ENCODE measurements around the gene MCTP2. TPM values are rescaled to one million over a fixed set of nuclear protein-coding genes. Genes with fewer than 3 reads are reported as not detected.

MCTP2 gene
- total RNA-seq, 4 donors from 2014 or later, result 12.0 to 18.3 (median 15.2) TPM

DNA sequence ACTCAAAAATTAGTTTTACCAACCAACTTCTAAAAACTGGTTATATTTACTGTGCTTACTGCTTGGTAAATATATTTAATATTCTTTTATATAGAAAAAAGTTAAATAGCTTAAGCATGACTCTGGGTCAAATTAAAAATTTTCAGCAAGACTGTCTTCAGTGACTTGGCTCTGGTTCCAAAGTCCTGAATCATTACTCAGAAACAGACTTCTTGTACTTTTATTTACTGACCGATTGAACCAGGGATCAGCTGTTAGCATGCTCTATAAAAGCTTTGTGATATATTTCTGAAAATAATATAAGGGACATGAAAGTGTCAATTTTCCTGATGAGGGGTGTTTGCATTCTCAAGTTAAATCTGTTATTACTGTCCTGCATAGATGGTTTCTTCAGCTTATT lies 164.3 kb downstream of the MCTP2 start:
- 21 to 24% methylated on average over 1 of the region's 1 CpG for WGBS, 2 donors
- H3K4me1 ChIP-seq, result peaks cover 0 to 14% (median 0%) of the 10 kb centered on the region in 4 donors
- H3K27me3 ChIP-seq, result no peaks in the 10 kb centered on the region
- H3K36me3 ChIP-seq, result no peaks in the 10 kb centered on the region
- no peak overlapping the region for H3K27ac ChIP-seq
- no peak overlapping the region for H3K4me3 ChIP-seq
- TF ChIP-seq, protein P1, sequence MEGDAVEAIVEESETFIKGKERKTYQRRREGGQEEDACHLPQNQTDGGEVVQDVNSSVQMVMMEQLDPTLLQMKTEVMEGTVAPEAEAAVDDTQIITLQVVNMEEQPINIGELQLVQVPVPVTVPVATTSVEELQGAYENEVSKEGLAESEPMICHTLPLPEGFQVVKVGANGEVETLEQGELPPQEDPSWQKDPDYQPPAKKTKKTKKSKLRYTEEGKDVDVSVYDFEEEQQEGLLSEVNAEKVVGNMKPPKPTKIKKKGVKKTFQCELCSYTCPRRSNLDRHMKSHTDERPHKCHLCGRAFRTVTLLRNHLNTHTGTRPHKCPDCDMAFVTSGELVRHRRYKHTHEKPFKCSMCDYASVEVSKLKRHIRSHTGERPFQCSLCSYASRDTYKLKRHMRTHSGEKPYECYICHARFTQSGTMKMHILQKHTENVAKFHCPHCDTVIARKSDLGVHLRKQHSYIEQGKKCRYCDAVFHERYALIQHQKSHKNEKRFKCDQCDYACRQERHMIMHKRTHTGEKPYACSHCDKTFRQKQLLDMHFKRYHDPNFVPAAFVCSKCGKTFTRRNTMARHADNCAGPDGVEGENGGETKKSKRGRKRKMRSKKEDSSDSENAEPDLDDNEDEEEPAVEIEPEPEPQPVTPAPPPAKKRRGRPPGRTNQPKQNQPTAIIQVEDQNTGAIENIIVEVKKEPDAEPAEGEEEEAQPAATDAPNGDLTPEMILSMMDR (IDR thresholded peaks at IDR 0.05), result no peak
- no peak for TF ChIP-seq EP300 (IDR thresholded peaks at IDR 0.05)
- TF ChIP-seq POLR2A (IDR thresholded peaks at IDR 0.05), result no peak
- no peak for DNase-seq (ENCODE audit: low spot score in 2 of 2)
- H3K9me3 ChIP-seq, result no peaks in the 10 kb centered on the region

DNA sequence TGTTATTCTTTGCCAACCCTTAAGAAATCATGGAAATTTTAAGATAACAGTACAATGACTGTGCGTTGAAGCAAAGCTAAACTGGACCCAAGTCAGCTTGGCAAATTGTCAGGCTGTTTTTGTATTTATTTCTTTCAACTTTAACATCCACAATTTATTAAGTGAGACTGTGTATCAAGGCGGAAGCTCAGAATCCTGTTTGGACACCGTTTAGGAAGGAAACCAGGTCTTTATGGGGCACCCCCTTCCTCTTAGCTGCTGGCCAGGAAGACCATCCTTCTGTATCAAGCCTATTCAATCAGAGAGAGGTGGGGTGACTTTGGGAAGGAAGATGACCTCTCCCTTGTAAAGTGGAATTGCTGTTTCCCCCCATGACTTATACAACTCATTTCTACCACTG lies 166.0 kb downstream of the MCTP2 start:
- H3K27ac ChIP-seq, result no peak overlapping the region
- peaks cover 0 to 22% (median 0%) of the 10 kb centered on the region in 4 donors for H3K4me1 ChIP-seq
- no peak overlapping the region for H3K4me3 ChIP-seq
- no peak for DNase-seq (ENCODE audit: low spot score in 2 of 2)
- H3K36me3 ChIP-seq, result no peaks in the 10 kb centered on the region
- WGBS, 2 donors, result 70 to 74% methylated on average over 3 of the region's 3 CpGs
- H3K9me3 ChIP-seq, result no peaks in the 10 kb centered on the region
- H3K27me3 ChIP-seq, result no peaks in the 10 kb centered on the region
- TF ChIP-seq POLR2A (IDR thresholded peaks at IDR 0.05) (no peak), EP300 (IDR thresholded peaks at IDR 0.05) (no peak)
- TF ChIP-seq, protein P1 (IDR thresholded peaks at IDR 0.05), result no peak

DNA sequence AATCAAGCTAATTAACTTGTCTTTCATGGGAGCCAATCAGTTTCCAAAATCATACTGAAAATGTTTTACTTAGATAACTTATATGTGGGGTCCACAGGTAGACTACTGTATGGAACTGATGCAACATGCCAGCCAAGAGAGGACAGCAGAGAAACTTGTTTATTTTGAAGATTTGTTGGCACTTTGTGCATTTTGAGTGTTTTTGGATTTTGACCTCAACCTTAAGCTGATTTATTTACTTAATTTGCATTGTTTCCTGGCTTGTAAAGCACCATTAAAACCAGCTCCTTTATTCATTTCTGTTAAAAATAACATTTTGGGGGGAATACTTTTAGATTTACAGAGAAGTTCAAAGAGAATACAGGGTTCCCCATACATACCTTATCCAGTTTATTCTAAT lies 166.6 kb downstream of the MCTP2 start:
- no peak for DNase-seq (ENCODE audit: low spot score in 2 of 2)

DNA sequence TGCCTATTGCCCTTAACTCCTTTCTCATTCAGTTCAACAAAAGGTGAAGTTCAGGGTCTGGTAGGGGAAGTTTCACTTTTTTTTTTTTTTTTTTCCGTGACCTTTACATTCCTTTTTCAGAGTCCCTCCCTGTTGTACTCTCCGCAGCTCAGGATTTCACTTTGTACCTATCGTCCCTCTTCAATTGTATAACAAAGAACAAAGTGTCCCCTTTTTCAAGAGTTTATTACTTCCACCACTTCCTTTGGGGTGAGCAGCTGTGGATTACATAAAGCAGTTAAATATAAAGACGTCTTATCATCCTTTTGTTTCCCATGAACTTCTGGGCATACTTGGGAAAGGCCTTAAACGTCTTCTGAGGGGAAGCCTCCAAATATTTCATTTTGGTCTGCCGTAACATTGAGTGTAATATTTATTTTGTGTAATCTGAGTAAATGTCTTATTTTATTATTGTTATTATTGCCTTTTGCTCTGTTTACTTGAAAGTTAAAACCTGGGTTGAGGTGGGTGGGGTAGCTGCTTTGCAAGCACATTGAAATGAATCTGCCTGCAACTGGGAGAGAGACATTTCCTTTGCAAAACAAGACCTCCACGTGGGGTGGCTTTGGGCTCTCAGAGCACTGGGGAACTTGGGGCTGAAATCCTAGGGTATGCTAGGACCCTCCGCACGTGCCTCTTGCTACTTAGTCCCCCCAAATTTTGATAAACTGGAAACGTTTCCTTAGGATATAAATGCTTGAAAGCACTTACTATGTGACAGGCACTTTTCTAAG lies 169.4 kb downstream of the MCTP2 start:
- H3K27me3 ChIP-seq, result no peaks in the 10 kb centered on the region
- H3K27ac ChIP-seq, result peak overlapping the region in 1 of 4 donors; percentile 70
- H3K36me3 ChIP-seq, result no peaks in the 10 kb centered on the region
- H3K4me3 ChIP-seq, result no peak overlapping the region
- TF ChIP-seq POLR2A (IDR thresholded peaks at IDR 0.05), result no peak
- peak in 1 of 2 donors; percentile 44 for TF ChIP-seq EP300 (IDR thresholded peaks at IDR 0.05)
- TF ChIP-seq, protein P1 (IDR thresholded peaks at IDR 0.05), result no peak
- WGBS, 2 donors, result 57 to 62% methylated on average over 10 of the region's 10 CpGs
- no peak for DNase-seq (ENCODE audit: low spot score in 2 of 2)
- peaks cover 0 to 26% (median 0%) of the 10 kb centered on the region in 4 donors for H3K4me1 ChIP-seq
- H3K9me3 ChIP-seq, result no peaks in the 10 kb centered on the region

More for the DNA sequence above, 166.6 kb downstream of the MCTP2 start:
- Histone ChIP-seq H3K4me1 (peaks cover 0 to 23% (median 0%) of the 10 kb centered on the region in 4 donors), H3K36me3 (no peaks in the 10 kb centered on the region), H3K27me3 (no peaks in the 10 kb centered on the region), H3K27ac (no peak overlapping the region), H3K9me3 (no peaks in the 10 kb centered on the region), H3K4me3 (no peak overlapping the region)
- TF ChIP-seq POLR2A (IDR thresholded peaks at IDR 0.05) (no peak), EP300 (IDR thresholded peaks at IDR 0.05) (no peak)
- TF ChIP-seq, protein P1 (IDR thresholded peaks at IDR 0.05), result no peak

DNA sequence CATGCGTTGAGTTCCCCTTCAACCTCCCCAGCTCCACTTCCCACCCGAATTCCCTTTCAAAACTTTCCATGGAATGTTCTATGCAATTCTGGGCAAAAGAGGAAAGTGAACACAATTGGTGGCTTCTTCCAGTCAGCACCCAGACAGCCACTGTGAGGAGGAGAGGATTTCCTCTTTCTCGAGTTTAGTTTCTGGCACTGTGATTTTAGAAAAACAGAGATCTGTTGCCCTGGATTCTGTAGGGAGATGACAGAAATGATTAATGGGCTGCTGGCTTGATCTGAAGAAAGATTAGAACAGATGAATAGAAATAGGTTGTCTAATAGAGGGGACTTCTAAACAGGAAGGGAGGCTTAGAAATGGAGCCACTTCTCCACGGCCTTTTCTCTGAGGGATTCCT lies 172.0 kb downstream of the MCTP2 start:
- Histone ChIP-seq H3K27ac (peak overlapping the region in 1 of 4 donors; percentile 32), H3K27me3 (no peaks in the 10 kb centered on the region), H3K36me3 (no peaks in the 10 kb centered on the region), H3K4me3 (no peak overlapping the region), H3K4me1 (peaks cover 0 to 21% (median 0%) of the 10 kb centered on the region in 4 donors), H3K9me3 (no peaks in the 10 kb centered on the region)
- 35% methylated on average over 4 of the region's 4 CpGs for WGBS, 2 donors
- DNase-seq (ENCODE audit: low spot score in 2 of 2), result no peak
- TF ChIP-seq EP300 (IDR thresholded peaks at IDR 0.05) (no peak), POLR2A (IDR thresholded peaks at IDR 0.05) (no peak)
- TF ChIP-seq, protein P1 (IDR thresholded peaks at IDR 0.05), result no peak
